Skeletal muscle cell (primary cell): ENCODE data around the gene ARRDC2.
A peak's percentile ranks its signal among the peaks of the same experiment; 100 is the strongest.

Experiments used
- DNase-seq: peaks from one replicate; pipeline ENCODE4 v3.0.0-alpha.2; 2010; ENCODE audit warnings: low read depth
- H3K4me3 ChIP-seq: 2 replicates; pipeline ENCODE4 v1.5.1; 2011; ENCODE audit warnings: low read depth, mild to moderate bottlenecking, control low read depth, low read length, moderate library complexity

The ARRDC2 gene

DNA sequence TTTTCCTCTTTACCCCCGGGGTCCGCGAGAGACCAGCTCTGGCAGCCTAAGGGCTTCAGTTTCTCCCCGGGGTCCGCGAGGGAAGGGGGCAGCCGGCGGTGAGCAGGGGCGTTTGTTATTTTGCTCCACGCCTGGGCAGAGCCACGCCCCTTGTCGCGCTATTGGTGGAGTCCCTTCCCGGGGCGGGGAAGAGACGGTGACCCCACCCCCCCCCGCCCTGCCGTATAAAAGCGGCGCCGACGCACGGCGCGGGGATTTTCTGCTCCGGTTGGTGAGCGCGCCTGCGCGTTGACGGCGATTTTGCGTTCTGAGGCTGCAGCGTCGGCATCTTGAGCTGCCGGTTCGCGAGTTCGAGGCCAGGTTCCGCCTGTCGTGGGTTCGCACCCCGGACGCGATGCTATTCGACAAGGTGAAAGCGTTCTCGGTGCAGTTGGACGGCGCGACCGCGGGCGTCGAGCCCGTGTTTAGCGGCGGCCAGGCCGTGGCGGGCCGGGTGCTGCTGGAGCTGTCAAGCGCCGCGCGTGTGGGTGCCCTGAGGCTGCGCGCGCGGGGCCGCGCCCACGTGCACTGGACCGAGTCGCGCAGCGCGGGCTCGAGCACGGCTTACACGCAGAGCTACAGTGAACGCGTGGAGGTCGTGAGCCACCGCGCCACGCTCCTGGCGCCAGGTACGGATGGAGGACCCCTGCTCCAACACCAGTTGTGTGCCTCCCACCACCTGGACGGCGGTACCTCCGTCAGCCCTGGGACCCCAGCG, at the start of gene ARRDC2:
Gene ARRDC2, plus strand, starts transcription at position 254 of the 757 bp plus-strand sequence. Its CDS starts 141 bp downstream, at position 395.
- peak; percentile 66 for DNase-seq
- H3K4me3 ChIP-seq: peak within 1 kb of the TSS; percentile 58

- no peak for DNase-seq
- no peak overlapping the region for H3K4me3 ChIP-seq
Observed at GRCh38 chr19:17963936-17964691, 43.9 kb upstream of the ARRDC2 start.

DNA sequence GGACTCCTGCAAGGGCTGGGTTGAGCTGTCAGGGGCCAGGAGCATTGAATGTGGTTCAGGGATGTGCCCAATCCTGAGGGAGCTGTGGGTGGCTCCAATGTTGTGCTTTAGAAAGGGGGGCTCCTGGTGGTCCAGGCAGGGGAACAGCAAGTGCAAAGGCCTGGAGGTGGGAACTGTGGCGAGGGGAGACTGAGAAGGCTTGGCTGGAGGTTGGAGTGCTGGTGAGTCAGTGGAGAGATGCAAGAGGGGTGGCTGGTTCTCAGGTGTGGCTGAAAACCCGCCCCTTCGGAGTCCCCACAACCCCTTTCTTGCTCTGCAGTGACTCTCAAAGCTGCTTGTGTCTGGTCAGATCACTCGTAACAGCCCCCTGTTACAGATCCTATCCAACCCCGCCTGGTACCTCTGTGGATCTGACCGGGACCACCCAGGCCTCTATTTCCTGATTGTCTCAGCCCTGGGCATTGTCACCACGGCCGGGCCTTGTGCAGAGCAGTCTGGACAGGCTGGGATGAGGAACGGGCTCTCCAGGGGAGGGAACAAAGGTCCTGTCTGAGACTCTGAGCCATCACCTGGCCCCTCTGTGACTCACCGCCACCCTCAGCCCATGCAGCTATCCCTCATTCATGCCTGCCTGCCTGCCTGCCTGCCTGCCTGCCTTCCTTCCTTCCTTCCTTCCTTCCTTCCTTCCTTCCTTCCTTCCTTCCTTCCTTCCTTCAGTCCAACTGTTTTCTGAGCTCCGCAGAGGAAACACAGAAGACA, 42.4 kb upstream of the ARRDC2 start:
- DNase-seq: no peak
- no peak overlapping the region for H3K4me3 ChIP-seq

DNA sequence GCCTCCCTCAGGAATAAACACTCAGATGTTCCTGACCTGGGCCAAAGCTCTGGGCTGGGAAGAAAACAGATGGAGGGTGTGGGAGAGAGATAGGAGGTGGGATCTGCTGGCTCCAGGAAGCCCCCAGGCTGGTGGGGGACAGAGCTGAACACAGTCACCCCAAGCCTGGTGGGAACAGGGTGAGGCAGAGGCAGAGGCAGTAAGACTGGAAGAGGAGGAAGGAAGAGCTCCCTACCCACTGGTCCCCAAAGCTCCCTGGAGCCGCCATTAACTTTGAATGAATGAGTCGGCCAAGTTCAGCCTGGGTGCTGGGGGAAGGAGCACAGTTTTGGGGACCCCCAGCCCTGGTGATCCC, 41.9 kb upstream of the ARRDC2 start:
- H3K4me3 ChIP-seq: no peak overlapping the region
- DNase-seq: no peak

GRCh38 chr19:17966550-17967256, 41.3 kb upstream of the ARRDC2 start, which contains the start of gene KCNN1:
KCNN1 (plus strand) TSS chr19:17967107; CDS start chr19:17973889, 6,782 bp downstream.
- DNase-seq: no peak
- peak within 1 kb of the TSS; percentile 9 for H3K4me3 ChIP-seq

DNA sequence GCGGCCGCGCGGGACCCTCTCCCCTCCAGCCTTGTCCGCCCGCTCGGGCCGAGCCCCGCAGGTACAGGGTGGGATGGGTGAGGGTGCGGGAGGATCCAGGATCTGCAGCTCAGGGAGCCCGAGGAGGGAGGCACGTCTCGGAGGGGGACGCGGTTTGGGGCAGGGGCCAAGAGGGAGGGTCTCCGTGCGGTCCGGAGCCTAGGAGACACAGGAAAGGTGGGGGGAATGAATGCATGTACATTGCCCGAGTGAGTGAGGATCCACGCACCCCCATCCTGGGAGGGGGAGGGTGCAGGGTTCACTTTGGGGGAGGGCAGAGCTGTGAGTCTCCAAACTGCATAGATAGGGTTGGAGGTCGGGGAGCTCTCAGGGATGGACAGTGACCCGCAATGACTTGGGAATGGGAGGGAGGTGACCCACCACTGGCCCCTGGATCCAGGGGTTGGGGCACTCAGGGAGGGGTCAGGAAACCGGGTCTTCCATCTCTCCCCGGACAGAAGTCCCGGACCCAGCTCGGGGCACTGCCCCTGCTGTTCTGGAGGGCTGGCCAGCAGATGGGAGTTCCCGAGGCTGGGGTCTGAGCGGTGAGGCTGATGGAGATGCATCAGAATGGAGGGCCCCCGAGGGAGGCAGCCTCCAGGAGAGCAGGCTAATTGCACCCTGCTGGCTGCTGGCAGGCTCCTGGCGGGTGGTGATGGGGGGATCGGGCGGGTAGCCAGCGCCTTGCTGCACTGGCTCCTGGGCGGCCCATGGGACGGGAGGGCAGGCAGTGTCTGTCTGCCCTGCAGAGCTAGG, 40.5 kb upstream of the ARRDC2 start:
- peak overlapping the region; percentile 9 for H3K4me3 ChIP-seq
- no peak for DNase-seq

- no peak overlapping the region for H3K4me3 ChIP-seq
- no peak for DNase-seq
Observed at GRCh38 chr19:17968362-17968761, 39.6 kb upstream of the ARRDC2 start.

DNA sequence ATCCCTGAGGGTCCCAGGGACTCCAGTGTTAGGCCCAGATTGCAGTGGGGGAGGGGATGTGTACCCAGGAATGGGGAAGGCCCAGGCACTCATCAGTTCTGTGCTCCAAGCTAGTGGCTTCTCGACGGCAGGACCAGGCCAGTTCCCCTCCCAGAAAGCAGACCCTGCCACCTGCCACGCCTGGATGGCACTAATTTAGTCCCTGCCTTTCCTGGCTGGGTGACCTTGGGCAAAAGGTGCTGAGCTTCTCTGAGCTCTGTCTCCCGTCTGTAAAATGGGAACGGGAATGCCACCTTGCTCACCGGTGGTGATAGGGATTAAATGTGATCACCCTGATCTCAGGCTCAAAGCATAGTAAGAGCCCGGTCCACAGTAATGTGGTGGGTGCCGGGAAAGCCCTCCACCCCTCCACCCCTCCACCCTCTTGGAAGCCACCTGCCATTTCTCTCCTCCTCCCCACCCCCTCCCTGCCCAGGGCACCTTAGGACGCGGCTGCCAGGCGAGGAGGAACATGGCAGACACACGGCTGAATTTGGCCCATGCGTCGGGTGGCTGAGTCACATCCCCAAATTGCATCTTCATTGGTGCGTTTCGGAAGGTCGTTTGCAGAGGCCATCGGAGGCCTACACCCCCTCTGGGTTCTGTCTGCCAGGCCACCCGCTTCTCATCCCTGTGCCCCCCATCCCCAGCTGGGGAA, 38.7 kb upstream of the ARRDC2 start:
- no peak overlapping the region for H3K4me3 ChIP-seq
- DNase-seq: no peak

- no peak overlapping the region for H3K4me3 ChIP-seq
- no peak for DNase-seq
Observed at GRCh38 chr19:17972230-17972629, 35.7 kb upstream of the ARRDC2 start.

DNA sequence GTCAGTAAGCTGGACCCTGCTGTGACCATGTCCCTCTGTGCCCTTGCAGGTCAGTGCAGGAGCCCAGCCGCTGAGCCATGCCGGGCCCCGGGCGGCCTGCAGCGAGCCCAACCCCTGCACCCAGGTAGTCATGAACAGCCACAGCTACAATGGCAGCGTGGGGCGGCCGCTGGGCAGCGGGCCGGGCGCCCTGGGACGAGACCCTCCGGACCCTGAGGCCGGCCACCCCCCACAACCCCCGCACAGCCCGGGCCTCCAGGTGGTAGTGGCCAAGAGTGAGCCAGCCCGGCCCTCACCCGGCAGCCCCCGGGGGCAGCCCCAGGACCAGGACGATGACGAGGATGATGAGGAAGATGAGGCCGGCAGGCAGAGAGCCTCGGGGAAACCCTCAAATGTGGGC, 34.2 kb upstream of the ARRDC2 start:
- H3K4me3 ChIP-seq: no peak overlapping the region
- no peak for DNase-seq

GRCh38 chr19:17974551-17974950, 33.4 kb upstream of the ARRDC2 start:
- DNase-seq: no peak
- no peak overlapping the region for H3K4me3 ChIP-seq

GRCh38 chr19:17975032-17975431, 32.9 kb upstream of the ARRDC2 start:
- H3K4me3 ChIP-seq: no peak overlapping the region

DNA sequence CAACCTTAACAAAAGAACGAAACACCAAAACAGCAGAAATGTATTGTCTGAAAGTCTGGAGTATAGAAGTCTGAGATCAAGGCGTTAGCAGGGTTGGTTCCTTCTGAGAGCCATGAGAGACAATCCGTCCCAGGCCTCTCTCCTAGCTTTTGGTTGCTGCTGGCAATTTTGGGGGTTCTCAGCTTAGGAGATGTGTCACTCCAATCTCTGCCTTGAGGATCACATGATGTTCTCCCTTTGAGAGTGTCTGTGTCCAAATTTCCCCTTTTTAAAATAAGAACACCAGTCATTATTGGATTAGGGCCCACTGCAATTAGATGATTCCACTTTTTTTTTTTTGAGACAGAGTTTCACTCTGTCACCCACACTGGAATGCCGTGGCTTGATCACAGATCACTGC, 30.9 kb upstream of the ARRDC2 start:
- no peak for DNase-seq

More at GRCh38 chr19:17975032-17975431, 32.9 kb upstream of the ARRDC2 start:
- DNase-seq: no peak

DNA sequence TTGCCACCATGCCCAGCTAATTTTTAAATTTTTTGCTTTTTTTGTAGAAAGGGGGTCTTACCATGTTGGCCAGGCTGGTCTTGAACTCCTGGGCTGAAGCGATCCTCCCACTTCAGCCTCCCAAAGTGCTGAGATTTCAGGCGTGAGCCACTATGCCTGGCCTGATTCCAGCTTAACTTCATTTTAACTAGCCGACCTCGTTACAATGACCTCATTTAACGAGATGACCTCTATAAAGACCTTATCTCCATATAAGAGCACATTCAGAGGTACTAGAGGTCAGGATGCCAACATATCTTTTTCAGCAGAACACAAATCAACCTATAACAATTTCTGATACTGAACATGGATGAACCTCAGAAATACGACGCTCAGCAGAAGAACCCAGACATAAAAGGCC, 30.5 kb upstream of the ARRDC2 start:
- no peak for DNase-seq
- H3K4me3 ChIP-seq: no peak overlapping the region

More for the DNA sequence above, 30.9 kb upstream of the ARRDC2 start:
- H3K4me3 ChIP-seq: no peak overlapping the region

GRCh38 chr19:17981611-17982010, 26.4 kb upstream of the ARRDC2 start:
- no peak overlapping the region for H3K4me3 ChIP-seq
- no peak for DNase-seq

DNA sequence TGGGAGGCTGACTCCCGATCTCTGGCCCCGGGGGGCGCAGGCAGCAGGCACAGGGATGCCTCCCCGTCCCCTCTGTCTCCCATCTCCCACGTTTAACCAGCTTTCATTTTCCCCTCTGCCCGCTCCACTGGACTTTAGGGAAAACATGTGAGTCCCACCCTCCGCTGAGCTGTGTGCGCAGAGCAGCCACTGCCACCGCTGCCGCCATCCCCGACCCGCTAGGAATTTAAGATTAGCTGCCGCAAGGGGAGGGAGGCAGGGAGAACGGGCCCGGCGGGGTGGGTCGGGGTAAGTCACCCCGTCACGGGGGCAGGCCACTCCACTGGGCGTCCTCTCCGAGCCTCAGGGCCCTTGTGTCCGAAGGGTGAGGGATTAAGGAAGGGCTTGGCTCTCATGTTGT, 25.5 kb upstream of the ARRDC2 start:
- no peak for DNase-seq
- H3K4me3 ChIP-seq: no peak overlapping the region

DNA sequence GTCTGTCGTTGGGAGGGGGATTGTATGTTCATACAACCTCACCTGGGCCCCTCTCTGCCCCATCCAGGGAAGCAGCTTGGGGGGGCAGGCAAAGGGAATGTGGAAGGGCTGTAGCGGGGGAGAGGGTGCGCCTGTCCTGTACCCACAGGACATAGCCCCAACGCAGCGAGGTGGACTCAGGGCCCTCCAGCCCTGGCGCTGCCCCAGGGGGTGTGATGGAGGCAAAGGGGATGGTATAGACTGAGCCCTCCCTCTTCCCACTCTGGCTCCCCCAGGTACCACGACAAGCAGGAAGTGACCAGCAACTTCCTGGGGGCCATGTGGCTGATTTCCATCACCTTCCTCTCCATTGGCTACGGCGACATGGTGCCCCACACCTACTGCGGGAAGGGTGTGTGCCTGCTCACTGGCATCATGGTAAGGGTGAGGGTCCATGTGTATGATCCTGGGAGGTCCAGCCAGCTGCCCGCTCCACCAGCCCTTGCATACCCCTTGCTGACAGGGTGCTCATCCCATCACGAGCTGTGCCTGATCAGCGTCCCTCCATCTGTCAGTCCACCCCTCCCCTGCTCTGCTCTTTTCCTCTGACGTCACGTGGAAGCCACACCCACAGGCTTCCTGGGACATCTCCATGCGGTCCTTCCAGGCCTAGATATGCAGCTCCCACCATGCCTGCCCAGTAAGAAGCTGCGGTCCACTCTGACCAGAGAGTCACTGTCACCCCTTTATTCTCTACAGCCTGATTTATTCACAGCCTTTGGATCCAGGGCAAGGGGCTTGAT, 22.7 kb upstream of the ARRDC2 start:
- no peak for DNase-seq
- no peak overlapping the region for H3K4me3 ChIP-seq
